Prostate gland (tissue), 2 donors: ENCODE data around the gene C1orf210.

Experiments used
- POLR2A ChIP-seq: fragments of 450-650 bp; IDR thresholded peaks from one replicate; pipeline ENCODE4 v1.6.1; 2016; ENCODE audit warnings: antibody characterized with exemption, mild to moderate bottlenecking
- TF ChIP-seq, protein P1 (sequence below), 4 experiments: fragments of 200-600 bp in 2 of 4; fragments of 450-650 bp in 2 of 4; sonication (generic) in 2 of 4; IDR thresholded peaks; 1 replicate in 3 of 4; 2 replicates in 1 of 4; pipeline ENCODE4 v1.5.1; 2016 to 2019; ENCODE audit warnings: antibody characterized with exemption in 4 of 4, mild to moderate bottlenecking in 2 of 4, moderate library complexity in 2 of 4

DNA sequence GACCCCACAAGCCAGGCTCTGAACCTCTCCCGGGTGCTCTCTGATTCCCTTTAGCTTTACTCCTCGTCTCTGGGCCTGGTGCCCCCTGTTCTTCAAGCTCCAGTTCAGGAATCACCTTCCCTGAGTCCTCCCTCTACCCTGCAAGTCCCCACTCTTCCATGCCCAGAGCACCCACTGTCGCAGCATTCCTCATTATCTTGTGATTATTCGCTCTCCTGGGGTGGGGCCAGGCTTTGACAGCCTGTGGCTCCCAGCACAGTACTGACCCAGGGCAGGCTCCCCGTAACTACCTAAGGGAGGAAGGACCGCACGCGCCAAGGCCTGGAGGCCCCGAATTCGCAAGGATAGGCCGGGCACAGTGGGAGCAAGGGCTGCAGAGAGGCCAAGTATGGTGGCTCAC, 734 bp upstream of the C1orf210 start:
- TF ChIP-seq, protein P1, sequence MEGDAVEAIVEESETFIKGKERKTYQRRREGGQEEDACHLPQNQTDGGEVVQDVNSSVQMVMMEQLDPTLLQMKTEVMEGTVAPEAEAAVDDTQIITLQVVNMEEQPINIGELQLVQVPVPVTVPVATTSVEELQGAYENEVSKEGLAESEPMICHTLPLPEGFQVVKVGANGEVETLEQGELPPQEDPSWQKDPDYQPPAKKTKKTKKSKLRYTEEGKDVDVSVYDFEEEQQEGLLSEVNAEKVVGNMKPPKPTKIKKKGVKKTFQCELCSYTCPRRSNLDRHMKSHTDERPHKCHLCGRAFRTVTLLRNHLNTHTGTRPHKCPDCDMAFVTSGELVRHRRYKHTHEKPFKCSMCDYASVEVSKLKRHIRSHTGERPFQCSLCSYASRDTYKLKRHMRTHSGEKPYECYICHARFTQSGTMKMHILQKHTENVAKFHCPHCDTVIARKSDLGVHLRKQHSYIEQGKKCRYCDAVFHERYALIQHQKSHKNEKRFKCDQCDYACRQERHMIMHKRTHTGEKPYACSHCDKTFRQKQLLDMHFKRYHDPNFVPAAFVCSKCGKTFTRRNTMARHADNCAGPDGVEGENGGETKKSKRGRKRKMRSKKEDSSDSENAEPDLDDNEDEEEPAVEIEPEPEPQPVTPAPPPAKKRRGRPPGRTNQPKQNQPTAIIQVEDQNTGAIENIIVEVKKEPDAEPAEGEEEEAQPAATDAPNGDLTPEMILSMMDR (IDR thresholded peaks at IDR 0.05), result no peak
- no peak for TF ChIP-seq POLR2A
